Activated CD8-positive, alpha-beta memory T cell treated with anti-CD3 and anti-CD28 coated beads for 36 hours (primary cell): ENCODE measurements around the gene AURKA. TPM values are rescaled to one million over a fixed set of nuclear protein-coding genes. Genes with fewer than 3 reads are reported as not detected.
"Not testable (repeated sequence)": the region's sequence is repeated elsewhere in the genome, so short reads cannot be mapped to it uniquely, and the experiment has no call there.

Experiments
- CTCF ChIA-PET: fragments of 350-600 bp; sonication (Branson Sonifier 250); formaldehyde crosslinking; loops from one replicate; lab custom pipeline; 2021; ENCODE audit warnings: antibody characterized with exemption; lab: Charles Lee
- POLR2A ChIA-PET: fragments of 350-600 bp; sonication (Branson Sonifier 250); formaldehyde crosslinking; loops from one replicate; lab custom pipeline; 2021; ENCODE audit warnings: antibody characterized with exemption; lab: Charles Lee
- total RNA-seq, 2 experiments: library from RNA; stranded (reverse); gene quantifications; one replicate each; pipeline ENCODE4 v1.2.3, GENCODE V29; 2021

The AURKA gene
- total RNA-seq, 2 experiments from 2014 or later, result 64.5 to 69.2 TPM

DNA sequence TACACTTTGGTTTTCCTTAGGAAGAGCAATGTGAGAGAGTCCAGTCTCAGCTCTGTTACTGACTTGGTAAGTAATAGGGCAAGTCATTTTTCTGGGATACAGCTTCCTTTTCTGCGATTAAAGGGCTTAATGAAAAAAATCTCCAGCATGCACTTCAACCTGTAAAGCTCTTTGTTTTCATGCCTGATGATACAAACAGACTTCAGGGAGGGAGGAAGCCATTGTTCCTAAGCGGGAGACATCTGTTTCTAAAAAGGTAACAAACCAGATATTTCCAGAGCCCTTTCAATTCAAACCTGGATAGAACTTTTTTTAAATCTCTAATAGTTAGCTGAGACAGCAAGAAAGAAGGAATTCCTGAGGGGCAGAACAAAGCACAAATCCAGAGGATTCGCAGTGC is 14.9 kb upstream of the AURKA start:
- ChIA-PET POLR2A (no interaction called here), CTCF (interaction anchor here (0.5 kb wide), 1 partner anchor 82 kb away, joined by 3 read pairs; no protein-coding TSS in a partner anchor)

DNA sequence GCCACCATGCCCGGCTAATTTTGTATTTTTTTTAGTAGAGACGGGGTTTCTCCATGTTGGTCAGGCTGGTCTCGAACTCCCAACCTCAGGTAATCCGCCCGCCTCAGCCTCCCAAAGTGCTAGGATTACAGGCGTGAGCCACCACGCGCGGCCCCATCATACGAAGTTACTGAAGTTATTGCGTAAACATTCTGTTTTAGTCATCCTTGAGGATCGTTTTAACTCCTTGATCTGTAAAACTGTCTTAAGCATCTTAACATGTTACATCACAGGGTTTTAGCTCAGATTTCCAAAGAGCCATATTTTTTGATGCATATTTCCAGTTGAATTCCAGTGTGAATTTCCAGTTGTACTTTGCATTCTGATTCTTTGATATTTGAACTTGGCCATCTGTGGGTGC is 13.3 kb upstream of the AURKA start:
- CTCF ChIA-PET, result interaction anchor here (0.8 kb wide), 1 partner anchor 8 kb away, joined by 3 read pairs; no protein-coding TSS in a partner anchor
- POLR2A ChIA-PET, result not testable (repeated sequence)

DNA sequence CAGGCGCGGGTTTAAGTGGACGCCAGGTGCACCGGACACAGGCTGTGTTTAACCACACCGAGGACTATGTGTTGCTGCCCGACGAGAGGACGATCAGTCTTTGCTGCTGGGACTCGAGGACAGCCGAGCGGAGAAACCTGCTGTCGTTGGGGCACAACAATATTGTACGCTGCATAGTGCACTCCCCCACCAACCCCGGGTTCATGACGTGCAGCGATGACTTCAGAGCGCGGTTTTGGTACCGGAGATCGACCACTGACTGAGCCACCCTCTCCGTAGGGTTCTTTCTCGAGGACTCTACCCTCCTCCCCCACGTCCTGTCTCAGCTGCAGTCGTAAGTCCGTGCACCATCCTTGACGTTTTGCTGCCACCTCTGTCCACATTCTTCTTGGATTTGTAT is 11.4 kb upstream of the AURKA start:
- POLR2A ChIA-PET, result no interaction called here
- CTCF ChIA-PET, result no interaction called here

DNA sequence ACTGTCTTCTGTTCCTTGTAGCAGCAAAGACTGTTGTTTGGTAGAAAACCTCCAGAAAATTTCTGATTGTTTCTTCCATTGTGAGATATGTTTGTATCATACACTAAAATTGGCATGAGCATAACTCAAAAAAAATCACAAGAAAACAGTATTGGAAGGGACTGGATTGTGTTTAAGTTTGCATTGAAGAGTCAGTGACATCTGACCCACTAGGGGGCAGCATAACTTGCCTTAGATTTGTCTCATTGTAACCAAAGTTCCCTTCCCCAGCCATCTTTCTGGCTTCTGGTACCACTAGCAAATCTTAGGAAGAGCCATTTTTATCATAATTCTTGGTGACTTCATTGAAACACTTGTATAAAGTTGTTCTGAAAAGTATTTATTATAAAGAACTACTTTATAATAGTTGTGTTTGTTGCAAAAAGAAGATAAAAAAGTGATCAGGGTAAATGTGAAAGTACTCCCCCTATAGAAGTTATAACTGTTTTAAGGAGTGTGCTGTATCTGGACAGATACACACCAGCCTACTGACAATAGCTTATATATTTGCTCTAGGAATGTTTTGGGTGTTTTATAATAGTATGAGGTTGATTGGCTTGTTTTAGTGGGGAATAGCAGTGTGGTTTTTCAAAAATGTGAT is 8.1 kb upstream of the AURKA start:
- CTCF ChIA-PET, result interaction anchor here (1.3 kb wide), 1 partner anchor 29 kb away, joined by 3 read pairs; no protein-coding TSS in a partner anchor
- POLR2A ChIA-PET, result no interaction called here

DNA sequence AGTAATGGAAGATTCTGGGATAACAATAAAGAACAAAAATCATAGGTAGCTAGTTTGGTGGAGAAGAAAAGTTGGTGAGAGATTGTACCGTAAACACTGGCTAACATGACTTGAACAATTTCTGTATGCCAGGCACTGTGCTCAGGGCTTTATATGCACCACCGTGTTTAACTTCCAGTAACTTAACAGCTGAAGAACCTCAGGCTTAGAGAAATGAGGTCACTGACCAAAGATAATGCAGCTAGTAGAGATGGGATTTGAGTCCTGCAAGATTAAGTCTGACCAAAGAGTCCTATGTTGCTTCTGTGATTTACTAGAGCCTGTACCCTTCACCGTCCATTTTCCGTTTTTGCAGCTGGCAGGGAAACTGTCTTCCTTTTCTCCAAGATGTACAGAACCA is 3.2 kb upstream of the AURKA start:
- CTCF ChIA-PET, result interaction anchor here (1.2 kb wide), 1 partner anchor 47 kb away, joined by 3 read pairs; no protein-coding TSS in a partner anchor

DNA sequence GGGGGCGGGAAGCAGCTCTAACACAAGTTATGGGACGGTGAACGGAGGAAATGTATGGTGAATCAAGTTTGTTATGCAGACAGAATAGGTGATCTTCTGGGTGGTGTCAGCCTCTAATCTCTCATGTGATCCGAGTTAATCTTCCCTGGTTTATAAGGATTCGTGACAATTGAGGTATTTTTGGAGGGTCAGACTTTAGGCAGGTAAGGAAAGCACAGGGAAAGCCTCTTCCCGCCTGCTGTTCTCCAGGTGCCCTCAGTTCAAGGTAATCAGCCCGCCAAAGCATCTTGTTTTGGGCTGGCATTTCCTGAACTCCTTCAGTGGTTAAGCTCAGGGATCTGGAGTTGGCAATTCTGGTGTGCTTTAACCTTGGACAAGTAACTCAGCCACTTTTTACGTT is 1.6 kb upstream of the AURKA start:
- ChIA-PET CTCF (no interaction called here), POLR2A (interaction anchor here (0.9 kb wide), 1 partner anchor 137 kb away, joined by 3 read pairs; no protein-coding TSS in a partner anchor)

More for the DNA sequence above, 3.2 kb upstream of the AURKA start:
- POLR2A ChIA-PET, result interaction anchor here (0.8 kb wide), 1 partner anchor 23 kb away, joined by 4 read pairs; no protein-coding TSS in a partner anchor

DNA sequence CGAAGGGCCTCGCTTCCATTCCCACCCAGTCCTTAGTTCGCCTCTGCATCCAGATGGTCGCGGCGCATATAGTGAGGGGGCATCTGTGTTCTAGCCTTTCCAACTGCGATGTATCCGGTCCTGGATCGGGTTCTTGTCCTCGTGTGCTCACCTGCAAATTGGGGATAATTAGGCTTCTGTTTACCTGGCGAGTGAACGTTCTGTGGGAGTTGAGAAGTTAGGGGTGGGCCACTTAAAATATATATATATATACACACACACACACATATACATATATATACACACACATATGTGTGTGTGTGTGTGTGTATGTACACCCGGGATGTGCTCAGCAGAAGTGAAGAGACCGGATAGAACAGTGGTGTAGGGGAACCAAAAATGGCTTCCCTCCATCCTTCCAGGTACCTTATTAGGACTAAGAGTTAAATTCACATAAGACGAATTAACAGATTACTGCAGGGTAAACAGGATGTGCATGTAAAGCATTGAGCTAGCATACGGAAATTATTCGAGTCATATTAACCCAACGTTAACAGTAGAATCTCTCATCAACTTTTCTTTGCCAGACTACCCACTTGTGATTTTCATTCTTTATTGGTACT is 967 bp upstream of the AURKA start:
- CTCF ChIA-PET, result interaction anchor here (1.2 kb wide), 1 partner anchor 99 kb away, joined by 3 read pairs; no protein-coding TSS in a partner anchor
- POLR2A ChIA-PET, result interaction anchor here (0.9 to 1.0 kb wide), 3 partner anchors 21 to 137 kb away, joined by 3 to 4 read pairs (median 3); no protein-coding TSS in a partner anchor

DNA sequence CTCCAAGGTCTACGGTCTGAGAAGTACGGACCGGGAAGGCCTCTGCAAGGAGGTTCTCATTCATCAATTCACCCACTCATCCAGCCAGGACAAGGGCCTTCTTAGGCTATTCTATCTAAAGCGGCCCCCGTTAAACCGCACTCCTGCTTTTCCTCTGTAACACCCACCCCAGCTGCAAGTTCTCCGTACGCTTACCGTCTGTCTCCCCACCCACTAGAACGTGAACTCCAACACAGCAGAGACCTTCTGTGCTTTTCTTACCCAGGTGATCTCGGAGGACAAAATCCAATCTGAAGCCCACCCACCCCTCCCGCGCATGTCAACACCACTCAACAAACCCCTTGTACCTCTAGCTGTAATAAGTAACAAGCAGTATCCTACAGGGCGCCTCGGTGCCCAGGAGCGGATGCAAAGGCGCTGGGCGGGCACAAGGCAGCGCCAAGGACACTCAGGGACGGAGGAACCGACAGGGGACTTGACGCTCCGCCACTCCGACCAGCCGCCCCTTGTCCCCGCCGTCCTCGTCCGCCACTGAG is 351 bp downstream of the AURKA start:
- ChIA-PET POLR2A (interaction anchor here (0.6 to 1.7 kb wide), 4 partner anchors 22 to 166 kb away, joined by 3 to 7 read pairs (median 4); partner anchors contain the start of gene FAM210B), CTCF (interaction anchor here (1.1 to 1.2 kb wide), 3 partner anchors 32 to 101 kb away, joined by 3 to 4 read pairs (median 3); partner anchors contain the start of gene RTF2)

DNA sequence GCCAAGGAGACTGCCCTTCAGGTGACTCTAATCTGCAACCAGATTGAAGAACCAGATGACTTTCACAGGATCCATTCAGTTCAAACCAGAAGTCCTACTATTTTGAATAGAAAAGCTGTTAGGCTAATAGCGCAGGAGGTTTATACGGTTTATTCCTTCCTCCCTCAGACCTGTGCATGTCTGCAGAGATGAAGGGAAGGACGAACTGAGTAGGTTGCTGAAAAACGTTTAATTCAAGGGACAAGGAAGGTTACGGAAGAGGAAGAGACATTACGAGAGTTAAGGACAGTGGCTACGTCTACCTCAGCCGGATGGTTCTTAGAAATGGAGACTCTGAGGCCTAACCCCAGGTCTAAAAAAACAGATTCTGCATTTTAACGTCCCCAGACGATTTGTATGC is 978 bp downstream of the AURKA start:
- CTCF ChIA-PET, result no interaction called here
- POLR2A ChIA-PET, result interaction anchor here (1.7 kb wide), 1 partner anchor 32 kb away, joined by 7 read pairs; the partner anchor contains the start of gene FAM210B

DNA sequence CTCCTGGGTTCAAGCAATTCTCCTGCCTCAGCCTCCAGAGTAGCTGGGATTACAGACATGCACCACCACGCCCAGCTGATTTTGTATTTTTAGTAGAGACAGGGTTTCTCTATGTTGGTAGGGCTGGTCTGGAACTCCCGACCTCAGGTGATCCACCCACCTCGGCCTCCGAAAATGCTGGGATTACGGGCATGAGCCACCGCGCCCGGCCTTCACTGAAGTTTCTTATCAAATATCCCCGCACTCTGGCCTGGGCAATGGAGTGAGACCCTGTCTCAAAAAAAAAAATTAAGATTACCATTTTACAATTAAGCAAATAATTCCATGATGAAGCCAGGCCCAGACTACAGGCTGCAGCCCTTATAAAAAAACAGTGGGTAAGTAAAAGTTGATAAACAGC is 1.6 kb downstream of the AURKA start:
- POLR2A ChIA-PET, CTCF ChIA-PET: not testable (repeated sequence)

DNA sequence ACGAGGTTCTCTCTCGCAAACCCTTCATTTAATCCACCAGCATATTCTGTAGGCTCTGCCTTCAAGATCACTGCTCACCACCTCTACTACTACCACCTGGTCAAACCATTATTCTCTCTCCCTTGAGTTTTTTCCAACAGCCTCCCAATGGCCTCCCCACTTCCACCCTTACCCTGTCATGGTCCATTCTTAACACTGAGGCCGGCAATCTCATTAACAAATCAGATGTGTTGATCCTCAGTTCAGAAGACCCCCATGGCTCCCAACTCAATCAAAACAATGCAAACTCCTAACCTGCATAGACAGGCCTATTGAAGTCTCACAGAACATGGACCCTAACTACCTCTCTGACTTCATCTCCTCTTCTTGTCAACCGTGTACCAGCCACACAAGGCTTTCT is 2.2 kb downstream of the AURKA start:
- POLR2A ChIA-PET, result no interaction called here
- CTCF ChIA-PET, result no interaction called here

DNA sequence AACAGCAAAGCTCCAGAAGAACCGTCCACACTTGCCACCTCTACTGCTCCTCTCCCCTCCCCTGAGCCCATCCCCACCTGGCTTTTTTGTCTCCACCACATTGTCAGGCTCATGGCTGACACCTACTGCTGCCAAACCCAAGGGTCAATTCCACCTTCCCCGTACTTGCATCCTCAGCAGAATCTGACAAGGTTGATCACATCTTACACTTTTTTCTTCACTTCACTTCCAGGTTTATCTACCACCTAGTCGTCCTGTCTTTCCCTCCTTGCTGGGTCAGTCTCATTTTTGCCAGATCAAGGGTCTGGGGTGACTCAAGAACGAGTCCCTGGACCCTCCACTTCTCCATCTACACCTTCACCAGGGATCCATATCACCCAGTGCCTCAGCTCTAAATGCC is 3.1 kb downstream of the AURKA start:
- CTCF ChIA-PET, result no interaction called here
- POLR2A ChIA-PET, result no interaction called here

DNA sequence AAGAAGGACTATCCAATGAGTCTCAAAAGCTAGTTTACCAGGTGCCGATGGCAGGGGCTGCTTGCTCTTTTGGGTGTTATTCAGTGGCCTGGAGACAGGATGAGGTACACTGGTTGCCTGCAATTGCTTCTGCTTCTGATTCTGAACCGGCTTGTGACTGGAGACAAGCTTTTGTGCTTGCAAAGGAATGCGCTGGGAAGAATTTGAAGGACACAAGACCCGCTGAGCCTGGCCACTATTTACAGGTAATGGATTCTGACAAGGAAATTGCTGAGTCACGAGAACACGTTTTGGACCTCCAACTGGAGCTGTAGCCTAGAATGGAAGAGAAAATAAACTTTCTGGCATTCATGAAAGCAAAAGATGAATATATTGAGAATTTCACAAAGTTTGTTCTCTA is 5.8 kb downstream of the AURKA start:
- ChIA-PET POLR2A (no interaction called here), CTCF (no interaction called here)

DNA sequence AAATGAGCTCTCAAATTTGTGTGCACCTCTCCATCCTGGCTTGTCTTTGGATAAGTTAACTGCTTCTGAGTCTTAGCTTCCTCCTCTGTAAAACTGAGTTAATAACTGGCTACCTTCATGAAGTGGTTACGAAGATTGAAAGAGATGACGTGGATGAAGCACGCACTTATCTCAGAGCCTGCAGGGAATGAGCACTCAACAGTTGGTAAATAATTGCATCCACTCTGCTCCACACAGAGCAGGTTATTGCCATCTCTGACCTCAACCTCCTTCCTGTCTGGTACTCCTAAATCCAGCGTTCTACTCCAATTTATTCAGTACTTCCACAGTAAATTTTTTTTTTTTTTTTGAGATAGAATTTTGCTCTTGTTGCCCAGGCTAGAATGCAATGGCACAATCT is 6.9 kb downstream of the AURKA start:
- ChIA-PET CTCF (no interaction called here), POLR2A (no interaction called here)

DNA sequence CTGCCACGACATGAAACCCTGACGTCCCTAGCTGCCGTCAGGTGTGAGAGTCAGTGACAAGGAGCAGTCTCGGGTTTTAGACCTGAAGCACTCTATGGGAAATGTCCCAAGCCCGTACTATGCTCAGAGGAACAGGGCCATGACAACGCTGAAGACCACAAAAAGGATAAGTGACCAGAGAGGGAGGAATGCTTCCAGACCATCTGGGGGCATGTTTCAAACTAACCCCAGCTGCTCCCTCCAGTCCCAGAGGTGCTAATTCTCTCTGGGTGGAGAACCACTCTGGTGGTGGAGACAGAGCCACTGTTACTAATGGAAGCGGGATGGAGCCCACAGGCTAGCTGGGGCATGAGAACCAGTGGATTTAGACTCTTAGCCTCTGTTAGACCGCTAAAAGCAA is 8.7 kb downstream of the AURKA start:
- ChIA-PET CTCF (interaction anchor here (1.4 kb wide), 1 partner anchor 11 kb away, joined by 5 read pairs; no protein-coding TSS in a partner anchor), POLR2A (no interaction called here)

DNA sequence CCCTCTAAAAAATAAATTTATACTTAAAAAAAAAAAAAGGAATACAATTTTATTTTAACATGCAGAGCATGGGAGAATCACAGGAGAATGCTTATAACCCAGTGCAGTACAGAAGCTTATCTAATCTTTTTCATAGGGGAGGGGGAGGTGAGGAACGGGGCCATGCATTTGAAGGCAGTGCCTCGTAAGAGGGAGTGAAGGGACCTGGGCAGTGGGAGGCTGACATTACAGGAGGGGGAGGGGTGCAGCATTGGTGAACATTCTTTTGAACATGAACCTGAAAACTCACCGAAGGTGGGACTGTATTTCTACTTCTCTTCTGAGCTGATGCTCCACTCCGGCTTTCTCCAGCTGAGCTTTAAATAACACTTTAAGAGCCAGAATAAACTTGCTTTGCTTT is 9.3 kb downstream of the AURKA start:
- ChIA-PET POLR2A (no interaction called here), CTCF (no interaction called here)

DNA sequence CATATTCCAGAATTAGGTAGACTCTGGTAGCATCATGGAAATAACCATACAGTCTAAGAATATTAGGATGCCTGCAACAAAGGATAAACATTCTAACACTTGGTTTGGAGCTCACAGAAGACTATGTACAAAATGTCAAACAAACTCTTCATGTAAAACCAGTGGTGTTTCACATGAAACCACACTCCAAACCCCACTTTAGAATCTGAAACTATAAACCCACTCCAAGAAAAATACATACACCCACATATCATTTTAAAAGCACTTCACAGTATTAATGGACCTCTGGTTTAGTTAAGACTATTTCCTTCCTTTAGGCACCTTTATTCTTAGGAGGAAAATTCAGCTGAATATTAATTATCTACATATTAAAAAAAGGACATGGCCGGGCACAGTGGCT is 10.5 kb downstream of the AURKA start:
- CTCF ChIA-PET, result no interaction called here
- POLR2A ChIA-PET, result no interaction called here

DNA sequence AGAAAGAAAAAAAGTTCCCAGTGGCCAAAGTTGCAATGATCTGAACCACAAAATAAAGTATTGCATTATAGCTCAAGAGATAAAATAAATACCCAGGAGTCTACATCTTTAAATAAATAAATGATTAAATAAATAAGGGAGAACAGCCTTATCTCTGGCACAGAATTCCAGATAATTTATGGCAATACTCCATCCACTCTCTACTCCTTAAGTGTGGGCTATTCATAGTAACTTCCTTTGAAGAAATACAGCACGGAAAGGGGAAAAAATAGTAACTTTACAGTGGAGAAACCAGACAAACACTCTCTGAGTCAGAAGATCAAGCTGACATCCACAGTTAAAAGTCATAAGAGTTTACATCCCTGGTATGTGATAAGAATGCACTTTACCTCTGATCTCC is 11.6 kb downstream of the AURKA start:
- ChIA-PET POLR2A (interaction anchor here (0.6 kb wide), 1 partner anchor 49 kb away, joined by 3 read pairs; no protein-coding TSS in a partner anchor), CTCF (no interaction called here)

DNA sequence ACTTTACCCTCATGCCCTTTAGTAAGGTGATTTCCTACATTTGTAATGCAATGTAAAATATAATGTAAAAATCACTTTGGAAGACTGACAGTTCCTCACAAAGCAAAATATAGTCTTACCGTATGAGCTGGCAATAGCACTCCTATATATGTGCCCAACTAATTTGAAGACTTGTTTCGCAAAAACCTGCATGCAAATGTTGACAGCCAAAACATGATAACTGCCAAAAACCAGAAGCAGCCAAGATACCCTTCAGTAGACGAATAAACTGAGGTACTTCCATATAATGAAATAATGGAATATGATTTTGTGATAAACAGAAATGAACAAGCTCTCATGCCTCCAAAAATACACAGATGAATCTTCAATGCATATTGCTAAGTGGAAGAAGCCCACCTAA is 13.6 kb downstream of the AURKA start:
- CTCF ChIA-PET, result no interaction called here
- POLR2A ChIA-PET, result no interaction called here

DNA sequence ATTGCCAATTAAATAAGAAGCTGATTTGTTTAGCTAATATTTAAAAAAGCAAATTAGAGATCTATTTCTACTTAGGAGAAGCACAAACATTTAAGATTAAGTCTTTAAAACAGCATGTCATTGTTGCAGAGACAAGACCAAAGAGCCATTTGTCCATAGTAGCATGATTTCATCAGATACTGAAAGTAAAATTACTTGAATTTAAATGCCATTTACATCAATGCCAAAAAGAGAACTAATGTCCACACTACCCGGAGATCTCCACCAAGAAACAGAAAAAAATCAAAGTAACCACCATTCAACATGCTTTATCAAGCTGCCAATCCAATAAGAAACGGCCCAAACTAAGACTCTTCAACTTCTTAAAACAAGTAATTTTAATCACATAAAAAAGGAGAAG is 15.7 kb downstream of the AURKA start:
- ChIA-PET CTCF (interaction anchor here (1.3 kb wide), 1 partner anchor 127 kb away, joined by 3 read pairs; no protein-coding TSS in a partner anchor), POLR2A (no interaction called here)
